GM19463 (cell line): Measurements from ENCODE around the gene ABCB11.

Experiments used
- ATAC-seq: cut with Tn5 transposase; IDR thresholded peaks from one replicate; pipeline ENCODE4 v1.9.1; 2021; ENCODE audit warnings: mild to moderate bottlenecking, moderate library complexity; ENCODE audit not compliant: unreplicated experiment

ABCB11 gene

DNA sequence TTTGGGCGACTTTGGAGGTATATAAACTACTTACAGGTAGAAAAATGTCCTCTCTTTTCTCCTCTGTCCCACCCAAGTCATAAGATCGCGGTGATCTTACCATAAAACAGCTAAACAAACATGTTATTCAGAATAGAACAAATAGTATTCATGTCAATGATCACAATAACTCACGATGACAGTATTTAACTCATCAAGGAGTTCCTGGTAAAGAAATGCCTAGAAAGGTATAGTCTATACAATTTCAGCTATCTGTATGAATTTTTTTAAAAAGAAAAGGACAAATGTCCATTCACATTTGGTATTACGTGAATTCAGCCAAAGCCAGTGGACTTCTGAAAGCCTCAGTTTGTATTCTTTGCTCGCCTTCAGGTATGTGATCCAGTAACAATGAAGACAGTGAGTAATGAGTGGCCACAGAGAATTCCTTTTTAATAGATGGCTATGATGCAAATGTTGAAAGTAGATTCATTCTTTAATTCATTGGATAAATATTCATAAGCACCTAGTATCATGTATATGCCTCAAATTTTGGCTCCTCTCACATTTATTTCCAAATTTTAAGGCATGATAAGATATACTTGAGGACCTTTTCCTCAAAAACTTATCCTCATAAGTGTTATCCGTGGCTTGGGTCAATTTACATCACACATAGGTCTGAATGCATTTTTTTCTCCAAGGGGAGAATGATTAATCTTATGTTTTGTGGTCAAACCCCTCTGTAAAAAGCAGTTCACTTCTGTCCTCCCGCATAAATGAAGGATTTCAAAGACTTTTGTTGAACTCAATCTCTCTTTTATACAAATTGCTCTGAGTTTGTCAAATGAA lies 20.3 kb downstream of the ABCB11 start:
- ATAC-seq: no peak

GRCh38 chr2:169009865-169010579 lies 21.1 kb downstream of the ABCB11 start:
- no peak for ATAC-seq

DNA sequence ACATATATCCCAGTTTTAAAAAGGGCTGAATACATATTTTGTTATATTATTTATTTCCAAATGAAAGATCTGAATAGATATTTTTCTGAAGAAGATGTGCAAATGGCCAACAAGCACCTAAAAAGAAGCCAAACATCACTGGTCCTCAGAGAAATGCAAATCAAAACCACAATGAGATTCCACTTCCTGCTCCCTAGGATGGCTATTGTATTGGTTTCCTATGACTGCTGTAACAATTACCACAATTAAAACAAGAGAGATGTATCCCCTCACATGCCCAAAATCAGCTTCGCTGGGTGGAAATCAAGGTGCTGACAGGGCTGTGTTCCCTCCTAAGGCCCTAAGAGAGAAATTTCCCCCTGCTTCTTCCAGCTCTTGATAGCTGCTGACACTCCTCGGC lies 23.2 kb downstream of the ABCB11 start:
- no peak for ATAC-seq

- no peak for ATAC-seq
Observed at GRCh38 chr2:169007356-169007755, 23.8 kb downstream of the ABCB11 start.

GRCh38 chr2:169006665-169007064 lies 24.5 kb downstream of the ABCB11 start:
- no peak for ATAC-seq

DNA sequence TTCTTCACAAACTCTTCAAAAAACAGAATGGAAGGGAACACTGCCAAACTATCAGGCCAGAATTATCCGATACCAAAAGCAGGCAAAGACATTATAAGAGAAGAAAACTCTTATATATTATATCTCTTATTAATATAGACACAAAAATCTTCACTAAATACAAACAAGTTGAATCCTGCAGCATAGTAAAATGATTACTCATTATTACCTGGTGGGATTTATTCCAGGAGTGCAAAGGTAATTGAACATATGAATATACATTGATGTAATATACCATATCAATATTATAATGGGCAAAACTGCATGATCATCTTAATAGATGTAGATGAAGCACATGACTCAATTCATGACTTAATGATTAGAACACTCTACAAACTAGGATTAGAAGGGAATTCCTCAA lies 25.1 kb downstream of the ABCB11 start:
- no peak for ATAC-seq

DNA sequence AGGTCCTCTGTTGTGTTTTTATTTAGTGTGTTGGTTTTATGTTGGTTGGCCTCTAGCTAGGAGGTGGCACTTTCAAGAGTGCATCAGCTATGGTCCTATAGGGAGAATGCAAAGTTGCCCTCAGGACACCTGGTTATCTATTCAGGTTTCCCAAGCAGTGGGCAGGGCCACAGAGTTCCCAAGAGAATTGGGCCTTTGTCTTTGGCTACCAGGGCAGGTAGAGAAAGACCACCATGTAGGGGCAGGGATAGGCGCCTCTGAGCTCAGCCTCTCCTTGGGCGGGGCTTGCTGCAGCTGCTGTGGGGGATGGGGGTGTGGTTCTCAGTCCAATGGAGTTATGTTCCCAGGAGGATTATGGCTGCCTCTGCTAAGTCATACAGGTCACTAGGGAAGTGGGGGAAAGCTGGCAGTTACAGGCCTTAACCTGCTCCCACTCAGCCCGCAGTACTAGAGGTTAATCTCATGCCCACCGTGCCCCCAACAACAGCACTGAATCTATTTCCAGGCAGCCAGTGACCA lies 26.0 kb downstream of the ABCB11 start:
- ATAC-seq: no peak

DNA sequence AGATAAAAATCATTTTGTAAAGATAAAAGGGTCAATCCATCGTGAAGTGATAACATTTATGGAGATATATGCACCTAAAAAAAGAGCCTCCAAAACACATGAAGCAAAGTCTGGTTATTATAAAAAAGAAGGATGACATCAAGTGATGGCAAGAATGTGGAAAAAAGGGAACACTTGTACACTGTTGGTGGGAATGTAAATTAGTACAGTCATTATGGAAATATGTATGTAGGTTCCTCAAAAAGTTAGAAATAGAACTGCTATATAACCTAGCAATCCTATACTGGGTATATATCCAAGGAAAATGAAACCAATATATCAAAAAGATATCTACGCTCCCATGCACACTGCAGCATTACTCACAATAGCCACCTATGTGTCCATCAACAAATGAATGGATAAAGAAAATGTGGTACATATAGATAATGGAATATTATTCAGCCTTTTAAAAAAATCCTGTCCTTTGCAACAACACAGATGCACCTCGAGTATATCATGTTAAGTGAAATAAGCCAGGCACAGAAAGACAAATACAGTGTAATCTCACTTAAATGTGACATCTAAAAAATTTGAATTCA lies 28.9 kb downstream of the ABCB11 start:
- ATAC-seq: no peak

- no peak for ATAC-seq
Observed at GRCh38 chr2:169001116-169001815, 29.9 kb downstream of the ABCB11 start.

GRCh38 chr2:168999668-169000213 lies 31.4 kb downstream of the ABCB11 start:
- ATAC-seq: no peak

DNA sequence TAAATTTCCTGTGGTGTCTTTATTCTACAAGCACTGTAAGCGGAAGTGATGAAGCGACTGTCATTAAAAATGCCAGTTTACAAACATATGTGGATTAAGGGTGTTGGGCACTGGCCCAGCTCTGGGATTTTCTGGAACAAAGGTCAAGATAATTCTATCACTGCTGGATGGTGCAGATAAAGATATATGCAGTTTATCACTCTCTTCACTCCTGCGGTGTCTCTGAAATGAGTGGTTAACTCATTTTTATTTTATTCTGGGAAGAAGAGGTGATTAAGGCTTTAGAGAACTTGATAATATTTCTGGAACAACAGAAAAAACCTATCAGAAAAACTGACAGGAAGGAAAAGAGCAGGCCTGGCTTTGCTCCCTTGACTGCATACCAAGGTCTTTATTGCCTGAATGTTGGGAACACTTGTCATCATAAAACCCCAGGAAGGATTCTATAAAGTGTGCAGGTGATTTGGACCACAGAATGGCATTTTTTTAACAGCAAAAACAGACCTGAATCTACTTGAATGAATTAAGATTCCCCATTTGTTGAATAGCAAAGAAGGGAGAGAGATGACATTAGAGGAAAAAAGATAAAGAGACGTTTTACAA lies 32.4 kb downstream of the ABCB11 start:
- ATAC-seq: no peak

- no peak for ATAC-seq
Observed at GRCh38 chr2:168997794-168998193, 33.3 kb downstream of the ABCB11 start.

DNA sequence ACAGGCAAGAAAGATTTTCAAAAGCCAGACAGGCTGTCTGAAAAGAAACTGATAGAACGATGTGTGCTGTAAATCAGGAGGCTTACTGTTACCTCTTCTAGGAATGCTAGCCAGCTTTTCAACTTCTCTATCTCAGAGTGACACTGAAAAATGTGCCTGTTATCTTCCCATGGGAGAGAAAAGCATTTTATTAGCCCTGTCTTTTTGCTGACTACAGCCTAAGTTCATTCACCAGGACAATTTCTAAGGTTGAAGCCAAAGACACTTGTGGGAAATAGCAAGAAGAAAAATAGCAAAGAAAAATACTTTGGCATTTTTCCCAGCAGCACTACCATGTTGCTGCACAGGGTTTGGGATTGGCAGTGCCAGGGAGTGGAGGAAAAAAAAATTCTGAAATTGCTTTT lies 34.0 kb downstream of the ABCB11 start:
- no peak for ATAC-seq

DNA sequence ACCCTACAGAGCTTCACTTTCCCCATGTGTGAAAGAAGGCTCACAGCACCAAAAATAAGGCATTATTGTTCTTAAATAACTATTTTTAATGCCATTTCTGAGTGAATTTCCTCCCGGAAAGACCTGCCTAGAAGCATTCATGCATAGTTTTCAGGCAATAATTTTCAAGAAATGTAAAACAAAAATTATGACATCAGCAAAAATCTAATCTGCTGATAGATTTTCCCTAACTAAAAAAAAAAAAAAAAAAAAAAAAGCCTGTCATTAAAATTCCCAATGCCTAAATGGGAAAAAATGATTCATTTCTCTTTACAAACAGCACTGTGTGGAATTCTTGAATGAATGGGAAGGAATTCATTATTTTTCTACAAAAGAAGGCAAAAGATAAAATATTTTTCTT lies 35.4 kb downstream of the ABCB11 start:
- no peak for ATAC-seq

- ATAC-seq: no peak
Observed at GRCh38 chr2:168993538-168993937, 37.6 kb downstream of the ABCB11 start.

DNA sequence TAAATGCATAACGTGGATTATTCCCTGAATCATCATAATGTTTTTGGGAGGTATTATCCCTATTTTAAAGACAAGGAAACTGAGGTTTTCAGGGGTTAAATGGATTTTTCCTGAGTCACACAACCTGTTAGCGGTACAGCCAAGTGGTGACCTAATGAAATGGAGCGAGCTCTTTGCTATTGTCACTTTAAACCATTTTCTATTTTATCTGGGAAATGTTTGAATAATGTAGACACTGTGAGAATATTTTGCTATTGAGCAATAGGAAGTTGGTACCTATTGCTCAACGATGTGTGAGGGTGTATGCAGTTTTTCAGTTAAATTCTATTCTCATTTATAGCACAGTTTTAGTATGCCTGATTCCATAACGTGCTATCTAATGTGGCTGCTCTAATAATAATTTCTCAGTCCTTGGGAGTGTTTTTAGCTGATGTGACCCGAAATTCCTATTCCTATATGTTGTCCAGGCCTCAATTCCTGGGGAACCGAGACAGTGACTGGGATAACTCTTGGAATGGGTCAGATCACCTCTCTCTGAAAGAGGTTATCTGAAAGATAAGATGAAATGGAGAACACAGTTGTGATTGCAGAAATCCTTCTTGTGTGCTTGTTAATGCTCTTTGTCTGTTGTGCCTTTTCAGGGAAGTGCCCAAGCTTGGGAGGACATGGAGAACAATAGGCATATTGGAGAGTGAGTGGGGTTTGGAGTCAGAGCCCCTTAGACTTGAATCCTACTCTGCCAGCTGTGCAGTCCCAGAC lies 38.4 kb downstream of the ABCB11 start:
- ATAC-seq: no peak

DNA sequence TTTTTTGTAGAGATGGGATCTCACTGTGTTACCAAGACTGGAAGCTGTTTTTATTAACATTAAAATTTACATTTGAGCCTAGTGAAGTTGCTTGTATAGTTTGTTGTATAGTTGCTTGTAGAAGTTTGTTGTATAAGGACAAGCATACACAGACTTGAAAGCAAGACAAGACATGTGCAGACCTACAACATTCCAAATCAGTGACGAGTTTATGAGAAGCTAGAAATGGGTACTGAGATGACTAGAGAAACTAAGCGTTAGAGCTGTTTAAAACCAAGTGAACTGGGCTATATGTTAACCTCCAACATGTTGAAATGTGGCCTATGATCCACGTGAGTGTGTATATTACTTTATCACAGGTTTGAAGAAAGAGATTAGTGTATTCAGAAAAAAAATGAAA lies 39.1 kb downstream of the ABCB11 start:
- ATAC-seq: no peak

DNA sequence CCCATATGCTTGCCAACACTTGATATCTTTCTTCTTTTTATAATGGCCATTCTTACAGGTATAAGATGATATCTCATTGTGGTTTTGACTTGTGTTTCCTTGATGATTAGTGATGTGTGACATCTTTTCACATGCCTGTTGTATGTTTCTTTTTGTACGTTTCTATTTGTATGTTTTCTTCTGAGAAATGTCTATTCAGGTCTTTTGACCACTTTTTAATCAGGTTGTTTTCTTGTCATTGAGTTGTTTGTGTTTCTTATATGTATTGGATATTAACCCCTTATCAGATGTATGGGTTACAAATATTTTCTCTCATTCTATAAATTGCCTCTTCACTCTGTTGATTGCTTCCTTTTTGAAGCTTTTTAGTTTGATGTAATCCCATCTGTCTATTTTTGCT lies 42.4 kb downstream of the ABCB11 start:
- no peak for ATAC-seq

- no peak for ATAC-seq
Observed at GRCh38 chr2:168986398-168986943, 44.7 kb downstream of the ABCB11 start.
